GM19328 (cell line): Measurements from ENCODE around the gene VPS37B.

Experiments used
- ATAC-seq: cut with Tn5 transposase; IDR thresholded peaks from one replicate; pipeline ENCODE4 v1.9.1; 2021; ENCODE audit warnings: mild to moderate bottlenecking, moderate library complexity; ENCODE audit not compliant: unreplicated experiment

VPS37B gene

GRCh38 chr12:122842505-122843405 lies 53.2 kb downstream of the VPS37B start:
- ATAC-seq: no peak

- ATAC-seq: no peak
Observed at GRCh38 chr12:122841544-122842321, 54.2 kb downstream of the VPS37B start.

- ATAC-seq: no peak
Observed at GRCh38 chr12:122840580-122841513, 55.1 kb downstream of the VPS37B start.

- no peak for ATAC-seq
Observed at GRCh38 chr12:122839907-122840554, 55.9 kb downstream of the VPS37B start.

- ATAC-seq: no peak
Observed at GRCh38 chr12:122838841-122839240, 57.1 kb downstream of the VPS37B start.

GRCh38 chr12:122837306-122838265 lies 58.3 kb downstream of the VPS37B start:
- no peak for ATAC-seq

GRCh38 chr12:122836027-122836921 lies 59.6 kb downstream of the VPS37B start:
- ATAC-seq: no peak

GRCh38 chr12:122835750-122836026 lies 60.2 kb downstream of the VPS37B start:
- peak; percentile 43 for ATAC-seq

- peak; percentile 41 for ATAC-seq
Observed at GRCh38 chr12:122834921-122835749, 60.8 kb downstream of the VPS37B start, which contains the start of gene HIP1R. Gene HIP1R (plus strand): TSS chr12:122835457. CDS start chr12:122835551, 94 bp downstream.

GRCh38 chr12:122834104-122834920 lies 61.6 kb downstream of the VPS37B start:
- no peak for ATAC-seq

- no peak for ATAC-seq
Observed at GRCh38 chr12:122830517-122831214, 65.3 kb downstream of the VPS37B start.

GRCh38 chr12:122827258-122827657 lies 68.7 kb downstream of the VPS37B start:
- ATAC-seq: no peak

- ATAC-seq: no peak
Observed at GRCh38 chr12:122825773-122826724, 69.9 kb downstream of the VPS37B start.

- ATAC-seq: no peak
Observed at GRCh38 chr12:122823429-122823828, 72.5 kb downstream of the VPS37B start.

GRCh38 chr12:122820838-122821271 lies 75.1 kb downstream of the VPS37B start:
- ATAC-seq: no peak
